CD8-positive, alpha-beta memory T cell (primary cell): ENCODE data around the gene MCM9. TPM values are rescaled to one million over a fixed set of nuclear protein-coding genes. Genes with fewer than 3 reads are reported as not detected.

Source experiments
- CTCF ChIA-PET: fragments of 350-600 bp; sonication (Branson Sonifier 250); formaldehyde crosslinking; loops from one replicate; lab custom pipeline; 2021; ENCODE audit warnings: antibody characterized with exemption; lab: Charles Lee
- POLR2A ChIA-PET: fragments of 350-600 bp; sonication (Branson Sonifier 250); formaldehyde crosslinking; loops from one replicate; lab custom pipeline; 2021; ENCODE audit warnings: antibody characterized with exemption; lab: Charles Lee
- DNase-seq, 5 donors: peaks; one replicate each; pipeline versions ENCODE4 v3.0.0 to v3.0.0-alpha.2; 2020 to 2022; ENCODE audit warnings: mixed read lengths in 1 of 5
- H3K27ac ChIP-seq: one replicate; pipeline ENCODE4 v1.7.0; 2013; ENCODE audit warnings: low read depth, mild to moderate bottlenecking, low read length, moderate library complexity
- H3K27me3 ChIP-seq: 2 replicates; pipeline ENCODE4 v1.7.0; 2013; ENCODE audit warnings: low read length, mild to moderate bottlenecking; ENCODE audit not compliant: insufficient read depth, poor library complexity, severe bottlenecking
- H3K36me3 ChIP-seq: 2 replicates; pipeline ENCODE4 v1.7.0; 2013; ENCODE audit warnings: mild to moderate bottlenecking, low read length, moderate library complexity; ENCODE audit not compliant: insufficient read depth
- H3K4me1 ChIP-seq: 2 replicates; pipeline ENCODE4 v1.7.0; 2013; ENCODE audit warnings: mild to moderate bottlenecking, low read length, moderate library complexity; ENCODE audit not compliant: insufficient read depth
- H3K4me3 ChIP-seq: 2 replicates; pipeline ENCODE4 v1.7.0; 2013; ENCODE audit warnings: mild to moderate bottlenecking, low read length
- H3K9me3 ChIP-seq: 2 replicates; pipeline ENCODE4 v1.7.0; 2013; ENCODE audit warnings: mild to moderate bottlenecking, low read length
- H3K27ac Mint-ChIP-seq, 8 donors: one replicate each; pipeline ENCODE4 v1.8.0; 2020 to 2021; ENCODE audit warnings: mixed read lengths in 8 of 8, mild to moderate bottlenecking in 6 of 8, inconsistent platforms in 3 of 8, moderate library complexity in 3 of 8
- H3K27me3 Mint-ChIP-seq, 2 donors: one replicate each; pipeline ENCODE4 v1.8.0; 2020 to 2021; ENCODE audit warnings: mixed read lengths in 2 of 2, mild to moderate bottlenecking in 1 of 2, moderate library complexity in 1 of 2
- H3K36me3 Mint-ChIP-seq, 3 donors: one replicate each; pipeline ENCODE4 v1.8.0; 2020 to 2021; ENCODE audit warnings: mixed read lengths in 3 of 3, inconsistent platforms in 1 of 3, mild to moderate bottlenecking in 1 of 3
- H3K4me1 Mint-ChIP-seq, 3 donors: one replicate each; pipeline ENCODE4 v1.8.0; 2020 to 2021; ENCODE audit warnings: mixed read lengths in 3 of 3, inconsistent platforms in 1 of 3, mild to moderate bottlenecking in 1 of 3
- H3K4me3 Mint-ChIP-seq, 7 donors: one replicate each; pipeline ENCODE4 v1.8.0; 2020 to 2021; ENCODE audit warnings: mixed read lengths in 7 of 7, mild to moderate bottlenecking in 6 of 7, moderate library complexity in 4 of 7, inconsistent platforms in 2 of 7
- H3K9me3 Mint-ChIP-seq, 5 donors: one replicate each; pipeline ENCODE4 v1.8.0; 2020 to 2022; ENCODE audit warnings: mixed read lengths in 5 of 5, mild to moderate bottlenecking in 3 of 5, moderate library complexity in 2 of 5, inconsistent platforms in 1 of 5
- polyA plus RNA-seq: library from polyadenylated mRNA; unstranded; fragments of 300-500 nt; fragmentation: Illumina TruSeq; gene quantifications from one replicate; pipeline ENCODE4 v1.2.3, GENCODE V29; 2021
- total RNA-seq, 2 experiments: library from RNA; stranded (reverse); gene quantifications; one replicate each; pipeline ENCODE4 v1.2.3, GENCODE V29; 2021

Gene MCM9
- total and polyA plus RNA-seq, 3 experiments from 2014 or later, result 18.0 to 25.2 (median 21.3) TPM

DNA sequence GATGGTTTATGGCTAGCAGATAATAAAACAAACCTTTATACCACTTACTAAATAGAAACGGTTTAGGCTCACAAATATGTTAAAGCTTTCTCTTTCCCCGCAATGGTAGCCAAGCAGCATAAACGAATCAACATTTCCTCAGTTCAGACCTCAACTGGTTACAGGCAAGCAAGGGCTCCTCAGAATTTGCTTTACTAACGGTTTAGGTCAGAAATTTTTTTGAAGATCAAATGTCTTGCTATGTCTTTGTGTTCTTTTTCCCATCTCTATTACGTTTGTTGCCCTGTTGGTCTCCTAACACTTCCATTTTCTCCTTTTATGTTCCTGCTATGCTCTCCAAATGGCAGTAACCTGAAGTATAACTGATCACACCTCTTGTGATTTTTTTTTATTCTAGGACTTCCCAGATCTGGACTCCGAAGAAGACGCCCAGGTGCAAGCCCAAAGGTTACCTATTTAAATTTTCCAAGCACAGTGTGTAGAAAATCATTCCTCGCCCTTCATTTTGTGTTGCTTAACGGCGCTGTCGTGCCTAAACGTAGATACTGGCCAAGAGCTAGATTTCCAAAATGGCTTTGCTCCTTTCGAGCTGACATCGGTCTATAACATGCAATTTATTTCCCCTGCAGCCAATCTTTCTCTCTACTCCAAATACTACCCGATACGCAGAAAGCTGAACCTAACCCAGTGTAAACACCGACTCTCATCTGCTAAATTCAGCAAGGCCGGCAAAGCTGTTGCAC is 41.7 kb downstream of the MCM9 start:
- H3K27me3 Mint-ChIP-seq, result peaks cover 0 to 3% of the 10 kb centered on the region in 2 donors
- Histone ChIP-seq H3K4me1 (peaks cover 63% of the 10 kb centered on the region), H3K4me3 (peak overlapping the region; percentile 75), H3K27ac (peak overlapping the region; percentile 87), H3K36me3 (no peaks in the 10 kb centered on the region), H3K9me3 (no peaks in the 10 kb centered on the region), H3K27me3 (no peaks in the 10 kb centered on the region)
- H3K9me3 Mint-ChIP-seq, result peaks cover 0 to 1% (median 0%) of the 10 kb centered on the region in 5 donors
- ChIA-PET CTCF (interaction anchor here (1.0 to 5.4 kb wide), 9 partner anchors 11 to 242 kb away, joined by 3 to 44 read pairs (median 4); partner anchors contain the start of genes CEP85L and MCM9), POLR2A (interaction anchor here (0.6 to 2.9 kb wide), 13 partner anchors 9 to 242 kb away, joined by 3 to 24 read pairs (median 5); partner anchors contain the start of genes CEP85L, FAM184A and MCM9)
- peaks cover 0 to 27% (median 0%) of the 10 kb centered on the region in 3 donors for H3K36me3 Mint-ChIP-seq
- peak overlapping the region; percentile 89 to 99 (median 94) for H3K4me3 Mint-ChIP-seq
- peak in 4 of 5 donors; percentile 37 to 84 (median 58) for DNase-seq
- peaks cover 55 to 74% (median 71%) of the 10 kb centered on the region in 3 donors for H3K4me1 Mint-ChIP-seq
- peak overlapping the region; percentile 96 to 99 (median 98) for H3K27ac Mint-ChIP-seq

GRCh38 chr6:118892355-118892991 is 42.5 kb downstream of the MCM9 start:
- CTCF ChIA-PET, result interaction anchor here (1.0 to 5.4 kb wide), 9 partner anchors 11 to 183 kb away, joined by 4 to 44 read pairs (median 9); partner anchors contain the start of gene MCM9
- Mint-ChIP-seq H3K27ac (peak overlapping the region; percentile 96 to 99 (median 98)), H3K9me3 (peaks cover 0 to 1% (median 0%) of the 10 kb centered on the region in 5 donors), H3K36me3 (peaks cover 0 to 21% (median under 1%) of the 10 kb centered on the region in 3 donors), H3K27me3 (peaks cover 0 to 3% of the 10 kb centered on the region in 2 donors), H3K4me1 (peaks cover 53 to 73% (median 69%) of the 10 kb centered on the region in 3 donors), H3K4me3 (peak overlapping the region; percentile 89 to 99 (median 94))
- Histone ChIP-seq H3K4me3 (peak overlapping the region; percentile 75), H3K27me3 (no peaks in the 10 kb centered on the region), H3K36me3 (no peaks in the 10 kb centered on the region), H3K9me3 (no peaks in the 10 kb centered on the region), H3K27ac (peak overlapping the region; percentile 87), H3K4me1 (peaks cover 58% of the 10 kb centered on the region)
- peak in 1 of 5 donors; percentile 20 for DNase-seq
- POLR2A ChIA-PET, result interaction anchor here (1.7 to 2.6 kb wide), 3 partner anchors 8 to 241 kb away, joined by 5 to 24 read pairs (median 10); partner anchors contain the start of gene CEP85L

DNA sequence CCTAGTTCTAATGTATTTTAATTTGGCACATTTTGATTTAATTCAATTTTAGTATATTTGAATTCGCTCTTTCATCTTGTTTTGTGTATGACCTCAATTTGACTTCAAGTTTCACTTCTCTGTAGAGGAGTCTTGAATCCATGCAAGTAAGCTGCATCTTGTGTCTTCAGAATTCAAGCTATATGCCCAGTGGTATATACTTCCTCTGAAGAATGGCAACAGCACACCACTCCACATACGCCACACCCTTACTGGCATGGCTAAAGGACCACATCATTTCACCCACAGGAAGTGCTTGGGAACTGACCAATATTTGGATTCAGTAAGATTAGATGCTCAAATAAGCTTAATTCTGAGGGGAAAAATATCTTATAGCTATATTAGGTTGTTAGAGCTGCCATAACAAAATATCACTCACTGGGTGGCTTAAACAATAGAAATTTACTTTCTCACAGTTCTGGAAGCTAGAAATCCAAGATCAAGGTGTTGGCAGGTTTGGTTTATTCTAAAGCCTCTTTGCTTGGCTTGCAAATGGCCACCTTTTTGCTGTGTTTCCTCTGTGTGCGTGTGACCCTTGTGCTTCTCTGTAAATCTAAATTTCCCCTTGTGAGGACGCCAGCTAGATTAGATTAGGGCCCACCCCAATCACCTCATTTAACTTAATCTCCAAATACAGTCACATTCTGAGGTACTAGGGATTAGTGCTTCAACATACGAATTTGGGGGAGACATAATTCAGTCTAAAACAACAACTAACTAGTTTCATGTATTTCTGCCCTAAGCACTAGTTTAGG is 43.8 kb downstream of the MCM9 start:
- H3K36me3 ChIP-seq, result no peaks in the 10 kb centered on the region
- peak overlapping the region; percentile 87 for H3K27ac ChIP-seq
- H3K4me3 ChIP-seq, result peak overlapping the region; percentile 75
- H3K27me3 ChIP-seq, result no peaks in the 10 kb centered on the region
- H3K9me3 ChIP-seq, result no peaks in the 10 kb centered on the region
- Mint-ChIP-seq H3K4me3 (peak overlapping the region; percentile 89 to 99 (median 94)), H3K9me3 (peaks cover 0 to 1% (median 0%) of the 10 kb centered on the region in 5 donors), H3K4me1 (peaks cover 63 to 77% (median 76%) of the 10 kb centered on the region in 3 donors), H3K27ac (peak overlapping the region; percentile 96 to 99 (median 98)), H3K36me3 (peaks cover 0 to 19% (median 1%) of the 10 kb centered on the region in 3 donors), H3K27me3 (peaks cover 0 to 3% of the 10 kb centered on the region in 2 donors)
- DNase-seq, result peak in 1 of 5 donors; percentile 21
- H3K4me1 ChIP-seq, result peaks cover 57% of the 10 kb centered on the region
- CTCF ChIA-PET, result interaction anchor here (0.6 to 3.6 kb wide), 6 partner anchors 82 to 187 kb away, joined by 3 to 16 read pairs (median 4); partner anchors contain the start of gene FAM184A
- POLR2A ChIA-PET, result interaction anchor here (0.6 to 1.0 kb wide), 3 partner anchors 43 to 240 kb away, joined by 3 to 4 read pairs (median 3); partner anchors contain the start of gene CEP85L

GRCh38 chr6:118889163-118889562 is 45.8 kb downstream of the MCM9 start:
- peaks cover 59% of the 10 kb centered on the region for H3K4me1 ChIP-seq

GRCh38 chr6:118886641-118887040 is 48.3 kb downstream of the MCM9 start:
- Mint-ChIP-seq H3K9me3 (no peaks in the 10 kb centered on the region), H3K36me3 (peaks cover 0 to 3% (median 1%) of the 10 kb centered on the region in 3 donors), H3K27me3 (peaks cover 0 to 2% of the 10 kb centered on the region in 2 donors), H3K4me1 (peaks cover 86 to 97% (median 95%) of the 10 kb centered on the region in 3 donors), H3K4me3 (peak overlapping the region in 6 of 7 donors; percentile 3 to 68 (median 32)), H3K27ac (peak overlapping the region in 7 of 8 donors; percentile 33 to 96 (median 64))
- H3K9me3 ChIP-seq, result no peaks in the 10 kb centered on the region
- peaks cover 61% of the 10 kb centered on the region for H3K4me1 ChIP-seq
- H3K27ac ChIP-seq, result no peak overlapping the region
- DNase-seq, result no peak
- CTCF ChIA-PET, result no interaction called here
- no peak overlapping the region for H3K4me3 ChIP-seq
- POLR2A ChIA-PET, result no interaction called here
- H3K27me3 ChIP-seq, result no peaks in the 10 kb centered on the region
- H3K36me3 ChIP-seq, result no peaks in the 10 kb centered on the region

More at GRCh38 chr6:118889163-118889562, 45.8 kb downstream of the MCM9 start:
- H3K4me1 Mint-ChIP-seq, result peaks cover 75 to 88% (median 87%) of the 10 kb centered on the region in 3 donors
- H3K36me3 Mint-ChIP-seq, result peaks cover 0 to 11% (median 1%) of the 10 kb centered on the region in 3 donors
- POLR2A ChIA-PET, result no interaction called here
- CTCF ChIA-PET, result interaction anchor here (0.7 to 3.6 kb wide), 2 partner anchors 10 to 88 kb away, joined by 3 to 16 read pairs; no protein-coding TSS in a partner anchor
- Histone ChIP-seq H3K4me3 (no peak overlapping the region), H3K27me3 (no peaks in the 10 kb centered on the region), H3K27ac (no peak overlapping the region), H3K36me3 (no peaks in the 10 kb centered on the region), H3K9me3 (no peaks in the 10 kb centered on the region)
- peaks cover 0 to 1% (median 0%) of the 10 kb centered on the region in 5 donors for H3K9me3 Mint-ChIP-seq
- peak overlapping the region in 2 of 7 donors; percentile 3 to 32 for H3K4me3 Mint-ChIP-seq
- H3K27ac Mint-ChIP-seq, result peak overlapping the region; percentile 64 to 96 (median 84)
- peaks cover 0 to 5% of the 10 kb centered on the region in 2 donors for H3K27me3 Mint-ChIP-seq
- DNase-seq, result no peak

DNA sequence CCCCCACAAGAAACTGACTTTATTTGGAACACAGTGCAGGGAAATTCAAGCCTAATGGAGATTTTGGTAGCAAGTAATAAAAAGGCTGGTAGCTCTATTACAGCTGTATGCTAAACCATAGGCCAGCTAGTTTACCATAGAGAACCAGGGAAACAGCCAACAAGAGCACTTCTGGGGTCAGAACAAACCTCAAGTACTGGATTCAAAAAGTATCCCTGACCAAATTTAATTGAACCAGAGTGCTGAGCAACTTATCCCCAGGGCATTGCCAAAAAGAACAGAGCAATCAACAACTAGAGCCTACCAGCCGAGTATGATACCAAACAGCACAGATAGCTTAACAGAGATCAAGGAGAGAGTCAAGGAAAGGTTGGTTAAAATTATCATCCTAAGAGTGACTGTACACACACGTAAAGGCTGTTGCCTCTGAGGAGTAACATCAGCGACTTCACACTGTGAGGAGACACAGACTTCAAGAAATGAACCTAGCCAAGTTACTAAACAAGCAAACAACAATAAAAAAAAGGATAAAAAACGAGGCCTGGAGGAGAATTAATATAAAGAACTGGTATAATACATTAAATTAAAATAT is 52.5 kb downstream of the MCM9 start:
- Mint-ChIP-seq H3K9me3 (peaks cover 0 to 1% (median 0%) of the 10 kb centered on the region in 5 donors), H3K36me3 (peaks cover 1 to 4% (median 2%) of the 10 kb centered on the region in 3 donors), H3K4me1 (peaks cover 79 to 88% (median 88%) of the 10 kb centered on the region in 3 donors), H3K4me3 (peak overlapping the region in 3 of 7 donors; percentile 1 to 63 (median 2)), H3K27ac (peak overlapping the region in 7 of 8 donors; percentile 8 to 82 (median 40)), H3K27me3 (peaks cover 0 to 2% of the 10 kb centered on the region in 2 donors)
- H3K4me1 ChIP-seq, result peaks cover 43% of the 10 kb centered on the region
- H3K4me3 ChIP-seq, result no peak overlapping the region
- ChIA-PET CTCF (interaction anchor here (0.8 to 1.3 kb wide), 3 partner anchors 11 to 317 kb away, joined by 3 to 4 read pairs (median 3); no protein-coding TSS in a partner anchor), POLR2A (interaction anchor here (1.4 kb wide), 1 partner anchor 12 kb away, joined by 9 read pairs; the partner anchor contains the start of gene ASF1A)
- no peaks in the 10 kb centered on the region for H3K27me3 ChIP-seq
- no peak overlapping the region for H3K27ac ChIP-seq
- no peak for DNase-seq
- H3K36me3 ChIP-seq, result no peaks in the 10 kb centered on the region
- no peaks in the 10 kb centered on the region for H3K9me3 ChIP-seq
